HUES64 (cell line): ENCODE measurements around the gene SEC61G. TPM values are rescaled to one million over a fixed set of nuclear protein-coding genes. Genes with fewer than 3 reads are reported as not detected.

Experiments
- H3K27ac ChIP-seq: 2 replicates; pipeline ENCODE4 v1.7.0; 2013; ENCODE audit warnings: low read depth, low read length, inconsistent platforms
- H3K27me3 ChIP-seq: 2 replicates; pipeline ENCODE4 v1.6.1; 2013; ENCODE audit warnings: mild to moderate bottlenecking, low read length; ENCODE audit not compliant: insufficient read depth
- H3K36me3 ChIP-seq: 2 replicates; pipeline ENCODE4 v1.6.1; 2013; ENCODE audit warnings: mild to moderate bottlenecking, low read length; ENCODE audit not compliant: insufficient read depth
- H3K4me1 ChIP-seq: 2 replicates; pipeline ENCODE4 v1.6.1; 2013; ENCODE audit warnings: mild to moderate bottlenecking, low read length, moderate library complexity; ENCODE audit not compliant: insufficient read depth
- H3K4me3 ChIP-seq: 2 replicates; pipeline ENCODE4 v1.5.1; 2013; ENCODE audit warnings: mild to moderate bottlenecking, low read length, moderate library complexity
- H3K9ac ChIP-seq: 2 replicates; pipeline ENCODE4 v1.6.1; 2013; ENCODE audit warnings: mild to moderate bottlenecking, low read depth, low read length
- H3K9me3 ChIP-seq: 2 replicates; pipeline ENCODE4 v1.6.1; 2013; ENCODE audit warnings: low read depth, low read length; ENCODE audit not compliant: insufficient read depth
- WGBS: fragments of 150-250, 120-280 bp; methylation state at CpG from one replicate; pipeline ENCODE4 v1.1.7; 2013; ENCODE audit warnings: missing lambda C conversion rate; 5-methylcytosine and 5-hydroxymethylcytosine counted together
- polyA plus RNA-seq, 2 experiments: library from polyadenylated mRNA; stranded (reverse); fragments of 50-300 nt; gene quantifications; one replicate each; pipeline ENCODE4 v1.2.3, GENCODE V29; 2013

Gene SEC61G
- 239 TPM for polyA plus RNA-seq (2013, experiment 1 of 2)
- polyA plus RNA-seq (2013, experiment 2 of 2) = 254 TPM

GRCh38 chr7:54758702-54759592 lies at the start of gene SEC61G:
TSS of gene SEC61G (minus strand) at chr7:54759211. CDS start at chr7:54757588, 1,623 bp downstream.
- H3K27ac ChIP-seq = peak within 1 kb of the TSS; percentile 81
- H3K27me3 ChIP-seq = no peaks in the 10 kb centered on the region
- peaks cover 34% of the 10 kb centered on the region for H3K36me3 ChIP-seq
- H3K4me1 ChIP-seq = peaks cover 5% of the 10 kb centered on the region; the same call in 1 of the 2 replicates
- peak within 1 kb of the TSS; percentile 86 for H3K4me3 ChIP-seq
- under 1% methylated on average over 71 of the region's 72 CpGs for WGBS
- H3K9ac ChIP-seq = peak within 1 kb of the TSS; percentile 92
- no peaks in the 10 kb centered on the region for H3K9me3 ChIP-seq

- Histone ChIP-seq H3K36me3 (no peaks in the 10 kb centered on the region), H3K4me3 (no peak overlapping the region), H3K27ac (no peak overlapping the region), H3K9ac (no peak overlapping the region), H3K4me1 (peaks cover 3% of the 10 kb centered on the region; the same call in 1 of the 2 replicates), H3K27me3 (no peaks in the 10 kb centered on the region), H3K9me3 (no peaks in the 10 kb centered on the region)
- WGBS = 90% methylated on average over 3 of the region's 4 CpGs
Observed at GRCh38 chr7:54802841-54803240, 43.8 kb upstream of the SEC61G start.

- Histone ChIP-seq H3K9ac (no peak overlapping the region), H3K27ac (no peak overlapping the region), H3K9me3 (no peaks in the 10 kb centered on the region), H3K36me3 (no peaks in the 10 kb centered on the region), H3K4me1 (peaks cover 3% of the 10 kb centered on the region; the same call in 1 of the 2 replicates), H3K4me3 (no peak overlapping the region), H3K27me3 (no peaks in the 10 kb centered on the region)
- 96% methylated on average over 10 of the region's 11 CpGs for WGBS
Observed at GRCh38 chr7:54802114-54802513, 43.1 kb upstream of the SEC61G start.

- Histone ChIP-seq H3K9ac (no peak overlapping the region), H3K27me3 (no peaks in the 10 kb centered on the region), H3K36me3 (no peaks in the 10 kb centered on the region), H3K27ac (no peak overlapping the region), H3K4me3 (no peak overlapping the region), H3K9me3 (no peaks in the 10 kb centered on the region), H3K4me1 (peaks cover 3% of the 10 kb centered on the region; the same call in 1 of the 2 replicates)
- 90% methylated on average over 3 of the region's 3 CpGs for WGBS
Observed at GRCh38 chr7:54799792-54800191, 40.8 kb upstream of the SEC61G start.

GRCh38 chr7:54798530-54798929 lies 39.5 kb upstream of the SEC61G start:
- WGBS = 93% methylated on average over 4 of the region's 4 CpGs
- peaks cover 3% of the 10 kb centered on the region; the same call in 1 of the 2 replicates for H3K4me1 ChIP-seq
- H3K9ac ChIP-seq = no peak overlapping the region
- H3K9me3 ChIP-seq = no peaks in the 10 kb centered on the region
- H3K27ac ChIP-seq = no peak overlapping the region
- no peak overlapping the region for H3K4me3 ChIP-seq
- no peaks in the 10 kb centered on the region for H3K27me3 ChIP-seq
- H3K36me3 ChIP-seq = no peaks in the 10 kb centered on the region

- Histone ChIP-seq H3K4me1 (no peaks in the 10 kb centered on the region), H3K27me3 (no peaks in the 10 kb centered on the region), H3K9ac (no peak overlapping the region), H3K9me3 (no peaks in the 10 kb centered on the region), H3K27ac (no peak overlapping the region), H3K36me3 (no peaks in the 10 kb centered on the region), H3K4me3 (no peak overlapping the region)
- 85% methylated on average over 4 of the region's 4 CpGs for WGBS
Observed at GRCh38 chr7:54796853-54797252, 37.8 kb upstream of the SEC61G start.

- no peak overlapping the region for H3K4me3 ChIP-seq
- H3K27me3 ChIP-seq = no peaks in the 10 kb centered on the region
- no peak overlapping the region for H3K27ac ChIP-seq
- no peaks in the 10 kb centered on the region for H3K36me3 ChIP-seq
- 90% methylated on average over 6 of the region's 6 CpGs for WGBS
- H3K9ac ChIP-seq = no peak overlapping the region
- H3K9me3 ChIP-seq = no peaks in the 10 kb centered on the region
- H3K4me1 ChIP-seq = no peaks in the 10 kb centered on the region
Observed at GRCh38 chr7:54796150-54796549, 37.1 kb upstream of the SEC61G start.

GRCh38 chr7:54792383-54792782 lies 33.4 kb upstream of the SEC61G start:
- no peak overlapping the region for H3K4me3 ChIP-seq
- H3K27ac ChIP-seq = no peak overlapping the region
- 0 out of 2 replicates have a peak, but pooled peaks cover 9% of the 10 kb centered on the region for H3K27me3 ChIP-seq
- no peaks in the 10 kb centered on the region for H3K9me3 ChIP-seq
- no peaks in the 10 kb centered on the region for H3K4me1 ChIP-seq
- WGBS = 60% methylated on average over 11 of the region's 11 CpGs
- no peak overlapping the region for H3K9ac ChIP-seq
- H3K36me3 ChIP-seq = no peaks in the 10 kb centered on the region

GRCh38 chr7:54788664-54789063 lies 29.7 kb upstream of the SEC61G start:
- H3K36me3 ChIP-seq = no peaks in the 10 kb centered on the region
- H3K9me3 ChIP-seq = no peaks in the 10 kb centered on the region
- no peak overlapping the region for H3K9ac ChIP-seq
- no peaks in the 10 kb centered on the region for H3K4me1 ChIP-seq
- 8% methylated on average over 9 of the region's 9 CpGs for WGBS
- no peak overlapping the region for H3K4me3 ChIP-seq
- H3K27ac ChIP-seq = no peak overlapping the region
- 0 out of 2 replicates have a peak, but pooled peaks cover 9% of the 10 kb centered on the region for H3K27me3 ChIP-seq

- no peaks in the 10 kb centered on the region for H3K9me3 ChIP-seq
- no peak overlapping the region for H3K4me3 ChIP-seq
- no peak overlapping the region for H3K9ac ChIP-seq
- no peaks in the 10 kb centered on the region for H3K36me3 ChIP-seq
- WGBS = 91% methylated on average over 8 of the region's 8 CpGs
- peaks cover 20% of the 10 kb centered on the region for H3K4me1 ChIP-seq
- no peak overlapping the region for H3K27ac ChIP-seq
- H3K27me3 ChIP-seq = peaks cover 9% of the 10 kb centered on the region; the same call in 1 of the 2 replicates
Observed at GRCh38 chr7:54785261-54785660, 26.2 kb upstream of the SEC61G start.

- Histone ChIP-seq H3K9me3 (no peaks in the 10 kb centered on the region), H3K4me3 (no peak overlapping the region), H3K27me3 (peaks cover 2% of the 10 kb centered on the region; the same call in 1 of the 2 replicates), H3K36me3 (no peaks in the 10 kb centered on the region), H3K27ac (no peak overlapping the region), H3K4me1 (peaks cover 20% of the 10 kb centered on the region), H3K9ac (no peak overlapping the region)
- 94% methylated on average over 4 of the region's 4 CpGs for WGBS
Observed at GRCh38 chr7:54783952-54784351, 24.9 kb upstream of the SEC61G start.
